Measurements from ENCODE around the gene KCTD15. TPM values are rescaled to one million over a fixed set of nuclear protein-coding genes. Genes with fewer than 3 reads are reported as not detected.

The KCTD15 gene
- total and polyA plus RNA-seq, 10 of the 15 experiments (the other 5 are each of a cell fraction or from before 2014, with no cell fraction given) = not detected

GRCh38 chr19:33806434-33806881 lies 9.8 kb downstream of the KCTD15 start:
- Histone ChIP-seq H2AFZ (ENCODE audit: control insufficient read depth, low read depth, low read length) (no peak overlapping the region), H3K4me1 (ENCODE audit: control insufficient read depth, insufficient read depth, low read length) (no peaks in the 10 kb centered on the region), H3K4me3 (no peak overlapping the region), H3K4me2 (ENCODE audit: control insufficient read depth, insufficient read depth) (no peak overlapping the region), H3K79me2 (ENCODE audit: control insufficient read depth, insufficient read depth, low read length) (no peaks in the 10 kb centered on the region), H3K36me3 (ENCODE audit: control insufficient read depth in 2 of 2, insufficient read depth in 2 of 2, low read length in 1 of 2) (no peaks in the 10 kb centered on the region), H3K9me3 (replicated peaks; ENCODE audit: control insufficient read depth, insufficient read depth, low read length) (no peaks in the 10 kb centered on the region), H4K20me1 (ENCODE audit: control insufficient read depth, insufficient read depth) (no peaks in the 10 kb centered on the region), H3K9ac (ENCODE audit: control insufficient read depth, insufficient read depth, low read length) (no peak overlapping the region), H3K27me3 (replicated peaks in 1 of 2; ENCODE audit: control insufficient read depth in 2 of 2, insufficient read depth in 2 of 2, low read length in 1 of 2) (no peaks in the 10 kb centered on the region), H3K27ac (ENCODE audit: control insufficient read depth, insufficient read depth) (no peak overlapping the region)
- ChIA-PET POLR2A (no interaction called here), CTCF (no interaction called here), SMC1A (ENCODE audit: uncharacterized antibody, unreplicated experiment) (no interaction called here), RAD21 (ENCODE audit: unreplicated experiment) (no interaction called here)
- in situ Hi-C loops (cut with MboI) (no loop called here), intact Hi-C loops (cut with micrococcal nuclease; ENCODE audit: unreplicated experiment) (no loop called here)
- WGBS (ENCODE audit: insufficient coverage, insufficient replicate concordance, low lambda C conversion rate, missing lambda C conversion rate) = 6% methylated on average over 8 of the region's 8 CpGs
- no peak for TF ChIP-seq RELB (IDR thresholded peaks at IDR 0.05; ENCODE audit: low read depth)
- TF ChIP-seq USF2 (IDR thresholded peaks at IDR 0.05; ENCODE audit: borderline replicate concordance, low read depth, low read length) = no peak
- no peak for TF ChIP-seq CEBPB (IDR thresholded peaks at IDR 0.05; ENCODE audit: borderline replicate concordance in 1 of 2, low read depth in 2 of 2, low read length in 2 of 2)
- TF ChIP-seq KLF5 (IDR thresholded peaks at IDR 0.05; ENCODE audit: partially characterized antibody) = no peak
- no peak for TF ChIP-seq BCLAF1 (IDR thresholded peaks at IDR 0.05)
- TF ChIP-seq FOS (IDR thresholded peaks at IDR 0.05; ENCODE audit: borderline replicate concordance, extremely low read depth, insufficient read length) = no peak
- no peak for TF ChIP-seq NR2F1 (conservative IDR thresholded peaks at IDR 0.05)
- TF ChIP-seq EP300 (IDR thresholded peaks at IDR 0.05; ENCODE audit: borderline replicate concordance in 1 of 2, control insufficient read depth in 1 of 2, low read depth in 2 of 2, low read length in 2 of 2) = no peak
- no peak for TF ChIP-seq KDM1A (IDR thresholded peaks at IDR 0.05; ENCODE audit: borderline replicate concordance)
- no peak for TF ChIP-seq RBBP5 (conservative IDR thresholded peaks at IDR 0.05)
- TF ChIP-seq SMC3 (IDR thresholded peaks at IDR 0.05; ENCODE audit: borderline replicate concordance, low read length) = no peak
- ATAC-seq (no peak), DNase-seq (ENCODE audit: low read depth, low spot score) (no peak), FAIRE-seq (no peak)
- no TSS peak for BruUV-seq (replicated peaks)

All from GM12878 (cell line).